ENCODE data around the gene PRX.
"Not testable (repeated sequence)": the region's sequence is repeated elsewhere in the genome, so short reads cannot be mapped to it uniquely, and the experiment has no call there.

The PRX gene

GRCh38 chr19:40411958-40412499 is 1.1 kb downstream of the PRX start:
- no peak for DNase-seq

- DNase-seq: no peak
These were observed 1.9 kb downstream of the PRX start for GRCh38 chr19:40411125-40411842.

GRCh38 chr19:40410030-40410389 is 3.2 kb downstream of the PRX start:
- no peak for DNase-seq

GRCh38 chr19:40408598-40408925 is 4.6 kb downstream of the PRX start:
- not testable (repeated sequence) for DNase-seq

- DNase-seq: no peak
These were observed 5.2 kb downstream of the PRX start for GRCh38 chr19:40407714-40408597.

GRCh38 chr19:40403262-40403984 is 9.8 kb downstream of the PRX start:
- no peak for DNase-seq

- no peak for DNase-seq
These were observed 12.6 kb downstream of the PRX start for GRCh38 chr19:40400559-40400958.

- DNase-seq: no peak
These were observed 14.6 kb downstream of the PRX start for GRCh38 chr19:40398417-40399131.

GRCh38 chr19:40397568-40397906 is 15.6 kb downstream of the PRX start:
- DNase-seq: no peak

- no peak for DNase-seq
These were observed 16.2 kb downstream of the PRX start for GRCh38 chr19:40396886-40397567.

- DNase-seq: no peak
These were observed 17.2 kb downstream of the PRX start for GRCh38 chr19:40395956-40396355.

GRCh38 chr19:40394816-40395210 is 18.4 kb downstream of the PRX start:
- DNase-seq: no peak

- DNase-seq: no peak
These were observed 19.0 kb downstream of the PRX start for GRCh38 chr19:40393894-40394815.

GRCh38 chr19:40392894-40393517 is 20.2 kb downstream of the PRX start:
- no peak for DNase-seq

GRCh38 chr19:40392123-40392522 is 21.1 kb downstream of the PRX start:
- DNase-seq: no peak

- no peak for DNase-seq
These were observed 23.0 kb downstream of the PRX start, which contains the start of gene HIPK4 for GRCh38 chr19:40390084-40390742. Gene HIPK4, minus strand, starts transcription at chr19:40390181. Its CDS starts 279 bp downstream, at chr19:40389902.

GRCh38 chr19:40389404-40390083 is 23.6 kb downstream of the PRX start:
- DNase-seq: no peak

GRCh38 chr19:40388481-40388880 is 24.7 kb downstream of the PRX start:
- DNase-seq: no peak

GRCh38 chr19:40387155-40387554 is 26.0 kb downstream of the PRX start:
- no peak for DNase-seq
